Skeletal muscle tissue (tissue), 4 donors: ENCODE data around the gene RENBP. TPM values are rescaled to one million over a fixed set of nuclear protein-coding genes. Genes with fewer than 3 reads are reported as not detected.
A peak's percentile ranks its signal among the peaks of the same experiment; 100 is the strongest.

Experiments
- H3K27ac ChIP-seq: one replicate; pipeline ENCODE4 v1.7.0; 2013; ENCODE audit warnings: mild to moderate bottlenecking, low read depth, low read length, inconsistent platforms
- H3K27me3 ChIP-seq, 3 donors: one replicate each; pipeline ENCODE4 v1.7.0; 2013; ENCODE audit warnings: low read length in 3 of 3; ENCODE audit not compliant: control insufficient read depth in 3 of 3, insufficient read depth in 3 of 3
- H3K36me3 ChIP-seq, 3 donors: one replicate each; pipeline ENCODE4 v1.7.0; 2013; ENCODE audit warnings: low read length in 3 of 3; ENCODE audit not compliant: control insufficient read depth in 3 of 3, insufficient read depth in 3 of 3
- H3K4me1 ChIP-seq, 3 donors: one replicate each; pipeline ENCODE4 v1.7.0; 2013; ENCODE audit warnings: low read length in 3 of 3, mild to moderate bottlenecking in 3 of 3; ENCODE audit not compliant: control insufficient read depth in 3 of 3, insufficient read depth in 3 of 3
- H3K4me3 ChIP-seq, 3 donors: one replicate each; pipeline ENCODE4 v1.7.0; 2013; ENCODE audit warnings: low read length in 3 of 3
- H3K9ac ChIP-seq, 3 donors: one replicate each; pipeline ENCODE4 v1.7.0; 2013; ENCODE audit warnings: low read length in 3 of 3, mild to moderate bottlenecking in 3 of 3, moderate library complexity in 2 of 3, low read depth in 1 of 3
- H3K9me3 ChIP-seq, 3 donors: one replicate each; pipeline ENCODE4 v1.7.0; 2013; ENCODE audit warnings: low read length in 3 of 3; ENCODE audit not compliant: control insufficient read depth in 3 of 3
- total RNA-seq: library from RNA; depleted of rRNA; stranded (reverse); fragments of >200 nt; gene quantifications from one replicate; pipeline ENCODE4 v1.2.3, GENCODE V29; 2014
- donor health status: Osteomylitis.

The RENBP gene
- total RNA-seq, 1 donor from 2014 or later, result 5.7 TPM

- peak overlapping the region; percentile 83 for H3K27ac ChIP-seq
- H3K27me3 ChIP-seq, result no peaks in the 10 kb centered on the region
- H3K4me3 ChIP-seq, result no peak overlapping the region
- peaks cover 52 to 61% (median 54%) of the 10 kb centered on the region in 3 donors for H3K4me1 ChIP-seq
- no peaks in the 10 kb centered on the region for H3K9me3 ChIP-seq
- H3K9ac ChIP-seq, result peak overlapping the region in 1 of 3 donors; percentile 50
- peaks cover 20 to 35% (median 21%) of the 10 kb centered on the region in 3 donors for H3K36me3 ChIP-seq
These were observed 21.0 kb upstream of the RENBP start for GRCh38 chrX:153965406-153965805.

- Histone ChIP-seq H3K27ac (no peak overlapping the region), H3K4me3 (no peak overlapping the region), H3K27me3 (no peaks in the 10 kb centered on the region), H3K36me3 (peaks cover 32 to 46% (median 33%) of the 10 kb centered on the region in 3 donors), H3K9ac (no peak overlapping the region), H3K9me3 (no peaks in the 10 kb centered on the region), H3K4me1 (peaks cover 46 to 53% (median 47%) of the 10 kb centered on the region in 3 donors)
These were observed 19.7 kb upstream of the RENBP start for GRCh38 chrX:153964105-153964504.

DNA sequence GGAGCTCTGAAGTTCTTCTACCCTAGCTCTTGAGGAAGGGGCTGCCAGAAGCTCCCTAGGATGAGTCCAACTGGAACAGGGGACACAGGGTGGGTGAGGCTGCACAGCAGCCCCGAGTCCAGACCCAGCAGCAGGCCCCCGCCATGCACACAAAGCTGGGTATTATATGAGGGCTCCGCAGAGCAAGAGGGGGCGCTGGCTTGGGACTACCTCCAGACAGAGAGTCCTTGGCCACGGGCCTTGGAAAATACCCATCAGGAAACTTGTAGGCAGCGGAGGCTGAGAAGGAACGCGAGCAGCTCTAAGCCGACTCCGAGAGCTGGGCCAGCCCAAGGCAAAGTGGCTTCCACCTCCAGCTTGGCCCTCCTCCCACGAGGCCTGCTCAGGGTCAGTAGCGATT is 19.1 kb upstream of the RENBP start:
- peaks cover 42 to 47% (median 44%) of the 10 kb centered on the region in 3 donors for H3K4me1 ChIP-seq
- H3K27me3 ChIP-seq, result no peaks in the 10 kb centered on the region
- peaks cover 37 to 51% (median 38%) of the 10 kb centered on the region in 3 donors for H3K36me3 ChIP-seq
- no peak overlapping the region for H3K4me3 ChIP-seq
- H3K27ac ChIP-seq, result no peak overlapping the region
- peak overlapping the region in 1 of 3 donors; percentile 8 for H3K9ac ChIP-seq
- H3K9me3 ChIP-seq, result no peaks in the 10 kb centered on the region

- no peak overlapping the region for H3K9ac ChIP-seq
These were observed 16.8 kb upstream of the RENBP start for GRCh38 chrX:153961292-153961691.

DNA sequence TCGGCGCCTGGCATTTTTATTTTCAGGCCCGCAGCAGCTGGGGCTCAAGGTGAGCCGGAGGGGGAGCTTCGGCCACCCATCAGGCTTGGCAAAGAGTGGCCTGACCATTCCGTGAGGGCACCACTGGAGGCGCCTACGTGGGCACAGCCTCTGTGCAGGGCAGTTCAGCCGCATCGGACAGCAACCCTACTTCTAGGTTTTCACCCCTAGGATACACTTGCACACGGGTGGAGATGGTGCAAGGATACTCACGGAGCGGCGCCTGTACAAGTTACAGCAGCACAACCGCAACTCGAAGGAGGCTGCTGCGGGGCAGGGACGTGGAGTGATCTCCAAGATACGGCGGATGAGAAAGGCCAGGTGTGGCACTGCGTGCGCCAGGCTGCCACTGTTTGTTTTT is 16.3 kb upstream of the RENBP start:
- Histone ChIP-seq H3K4me1 (peaks cover 15 to 20% (median 16%) of the 10 kb centered on the region in 3 donors), H3K27me3 (no peaks in the 10 kb centered on the region), H3K9ac (no peak overlapping the region), H3K4me3 (no peak overlapping the region), H3K27ac (no peak overlapping the region), H3K36me3 (peaks cover 63 to 75% (median 64%) of the 10 kb centered on the region in 3 donors), H3K9me3 (no peaks in the 10 kb centered on the region)

More at GRCh38 chrX:153961292-153961691, 16.8 kb upstream of the RENBP start:
- H3K27me3 ChIP-seq, result no peaks in the 10 kb centered on the region
- H3K4me1 ChIP-seq, result peaks cover 20 to 25% (median 21%) of the 10 kb centered on the region in 3 donors
- peaks cover 57 to 70% (median 59%) of the 10 kb centered on the region in 3 donors for H3K36me3 ChIP-seq
- H3K9me3 ChIP-seq, result no peaks in the 10 kb centered on the region
- no peak overlapping the region for H3K27ac ChIP-seq
- no peak overlapping the region for H3K4me3 ChIP-seq

GRCh38 chrX:153960077-153960476 is 15.6 kb upstream of the RENBP start:
- Histone ChIP-seq H3K4me1 (peaks cover 9 to 13% (median 10%) of the 10 kb centered on the region in 3 donors), H3K9ac (no peak overlapping the region), H3K27ac (no peak overlapping the region), H3K4me3 (no peak overlapping the region), H3K27me3 (no peaks in the 10 kb centered on the region), H3K9me3 (no peaks in the 10 kb centered on the region), H3K36me3 (peaks cover 68 to 80% (median 71%) of the 10 kb centered on the region in 3 donors)

DNA sequence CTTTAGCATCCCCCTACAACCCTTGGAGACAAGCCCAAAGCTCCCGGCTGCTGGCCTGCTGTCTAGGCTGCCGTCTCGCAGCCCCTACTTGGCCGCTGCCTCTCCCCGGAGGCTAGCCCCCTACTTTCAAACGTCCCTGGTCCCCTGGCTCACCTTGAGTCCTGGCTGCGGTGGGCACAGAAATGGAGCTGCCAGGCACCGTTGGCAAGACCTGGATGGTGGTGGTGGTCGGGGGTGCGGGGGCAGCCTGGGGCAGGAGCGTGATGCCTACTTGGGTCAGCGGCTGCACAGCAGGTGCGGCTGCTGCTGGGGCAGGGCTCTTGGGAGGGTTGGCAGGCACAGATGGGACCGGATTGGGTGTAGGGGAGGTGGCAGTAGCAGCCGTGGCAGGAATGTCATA is 15.2 kb upstream of the RENBP start:
- H3K4me3 ChIP-seq, result no peak overlapping the region
- no peak overlapping the region for H3K9ac ChIP-seq
- H3K9me3 ChIP-seq, result no peaks in the 10 kb centered on the region
- H3K27me3 ChIP-seq, result no peaks in the 10 kb centered on the region
- peaks cover 69 to 84% (median 76%) of the 10 kb centered on the region in 3 donors for H3K36me3 ChIP-seq
- H3K4me1 ChIP-seq, result peaks cover 5 to 8% (median 6%) of the 10 kb centered on the region in 3 donors
- H3K27ac ChIP-seq, result no peak overlapping the region

- H3K36me3 ChIP-seq, result peaks cover 71 to 86% (median 85%) of the 10 kb centered on the region in 3 donors
- H3K9me3 ChIP-seq, result no peaks in the 10 kb centered on the region
- no peak overlapping the region for H3K4me3 ChIP-seq
These were observed 14.2 kb upstream of the RENBP start for GRCh38 chrX:153958605-153959004.

DNA sequence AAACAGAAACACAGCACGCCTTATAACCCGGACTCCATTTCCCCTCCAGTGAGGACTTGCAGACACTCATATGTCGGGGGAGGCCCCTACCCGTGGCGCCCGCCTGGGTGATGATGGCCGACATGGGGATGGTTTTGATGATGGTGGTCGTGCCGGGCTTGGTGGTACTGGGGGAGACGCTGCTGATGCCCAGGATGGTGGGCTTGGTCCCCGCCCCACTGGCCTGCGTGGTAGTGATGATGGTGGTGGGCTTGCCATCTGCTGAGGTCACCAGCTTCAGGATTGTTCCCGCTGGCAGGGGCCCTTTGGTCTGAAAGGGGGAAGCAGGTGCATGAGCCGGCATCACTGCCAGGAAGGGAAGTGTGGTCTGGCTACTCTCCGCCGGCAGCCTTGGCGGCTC is 12.8 kb upstream of the RENBP start:
- Histone ChIP-seq H3K9ac (no peak overlapping the region), H3K4me3 (no peak overlapping the region), H3K36me3 (peaks cover 68 to 90% (median 83%) of the 10 kb centered on the region in 3 donors), H3K4me1 (peaks cover 0 to 3% (median 3%) of the 10 kb centered on the region in 3 donors), H3K27me3 (no peaks in the 10 kb centered on the region), H3K27ac (no peak overlapping the region), H3K9me3 (no peaks in the 10 kb centered on the region)

More at GRCh38 chrX:153958605-153959004, 14.2 kb upstream of the RENBP start:
- H3K4me1 ChIP-seq, result peaks cover 0 to 3% (median 0%) of the 10 kb centered on the region in 3 donors
- no peaks in the 10 kb centered on the region for H3K27me3 ChIP-seq
- no peak overlapping the region for H3K9ac ChIP-seq
- H3K27ac ChIP-seq, result no peak overlapping the region

DNA sequence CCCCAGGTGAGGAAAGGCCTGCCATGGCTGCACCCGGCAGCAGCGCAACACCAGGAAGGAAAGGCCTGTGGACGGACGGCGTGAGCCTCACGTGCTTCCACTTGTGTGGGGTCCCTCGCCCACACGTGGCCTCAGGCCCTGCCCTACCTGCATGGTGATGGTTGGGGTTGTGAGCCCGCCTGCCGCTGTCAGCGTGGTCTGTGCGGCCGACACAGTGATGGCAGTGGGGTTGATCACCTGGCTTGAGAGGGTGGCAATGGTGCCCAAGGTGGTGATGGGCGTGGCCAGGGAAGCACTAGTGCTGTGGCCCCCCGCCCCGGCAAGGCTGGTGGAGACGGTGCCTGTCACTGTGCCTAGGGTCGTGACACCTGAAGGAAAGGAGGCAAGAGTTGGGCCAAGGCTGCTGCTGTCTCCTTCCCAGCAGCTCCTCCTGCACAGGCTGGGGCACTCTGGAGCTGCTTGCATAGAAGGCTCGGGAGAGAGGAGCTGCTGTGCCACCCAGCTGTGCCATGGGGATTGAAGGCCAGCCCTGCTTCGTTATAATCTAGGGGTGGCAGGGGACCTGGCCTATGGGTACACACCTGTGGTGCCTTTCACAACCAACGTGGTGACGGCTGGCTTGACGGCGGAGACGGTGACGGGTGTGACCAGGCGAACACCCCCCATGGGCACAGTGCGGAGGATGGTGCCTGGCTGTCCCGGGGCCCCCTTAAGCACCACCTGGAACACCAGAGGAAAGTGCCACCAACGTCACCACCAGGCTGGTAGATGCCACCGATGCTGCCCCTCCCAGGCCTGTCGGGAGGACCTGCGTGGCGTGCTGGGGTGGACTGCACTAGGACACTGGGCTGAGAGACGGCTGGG is 11.8 kb upstream of the RENBP start:
- Histone ChIP-seq H3K4me1 (peaks cover 0 to 3% (median 3%) of the 10 kb centered on the region in 3 donors), H3K4me3 (no peak overlapping the region), H3K9ac (no peak overlapping the region), H3K27ac (no peak overlapping the region), H3K36me3 (peaks cover 71 to 90% (median 80%) of the 10 kb centered on the region in 3 donors), H3K27me3 (no peaks in the 10 kb centered on the region), H3K9me3 (no peaks in the 10 kb centered on the region)
